Prostate gland (tissue), 2 donors: ENCODE data around the gene TRPM3.

Source experiments
- POLR2A ChIP-seq: fragments of 450-650 bp; IDR thresholded peaks from one replicate; pipeline ENCODE4 v1.6.1; 2016; ENCODE audit warnings: antibody characterized with exemption, mild to moderate bottlenecking
- POLR2AphosphoS5 ChIP-seq: sonication (generic); formaldehyde crosslinking; IDR thresholded peaks from one replicate; pipeline ENCODE4 v1.6.1; 2017; ENCODE audit warnings: antibody characterized with exemption
- TF ChIP-seq, protein P1 (sequence below), 4 experiments: fragments of 200-600 bp in 2 of 4; fragments of 450-650 bp in 2 of 4; sonication (generic) in 2 of 4; IDR thresholded peaks; 1 replicate in 3 of 4; 2 replicates in 1 of 4; pipeline ENCODE4 v1.5.1; 2016 to 2019; ENCODE audit warnings: antibody characterized with exemption in 4 of 4, mild to moderate bottlenecking in 2 of 4, moderate library complexity in 2 of 4

DNA sequence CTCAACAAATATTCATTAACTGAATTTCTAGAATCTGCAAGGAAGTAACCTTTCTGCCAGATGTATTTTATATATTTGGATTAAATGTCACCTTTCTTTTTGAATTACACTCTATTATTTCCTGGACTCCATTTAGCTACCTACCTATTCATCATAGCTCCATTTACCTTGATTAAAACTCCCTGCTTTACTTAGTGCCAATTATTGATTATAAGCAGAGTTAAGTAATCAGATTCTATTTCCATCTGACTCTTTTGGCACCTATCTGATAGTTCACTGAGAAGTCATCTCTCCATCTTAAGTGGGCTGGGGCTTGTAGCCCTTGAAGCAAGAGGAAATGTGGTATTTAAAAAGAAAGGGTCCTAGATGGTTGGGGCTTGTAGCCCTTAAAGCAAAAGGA is 88.6 kb downstream of the TRPM3 start:
- TF ChIP-seq, protein P1, sequence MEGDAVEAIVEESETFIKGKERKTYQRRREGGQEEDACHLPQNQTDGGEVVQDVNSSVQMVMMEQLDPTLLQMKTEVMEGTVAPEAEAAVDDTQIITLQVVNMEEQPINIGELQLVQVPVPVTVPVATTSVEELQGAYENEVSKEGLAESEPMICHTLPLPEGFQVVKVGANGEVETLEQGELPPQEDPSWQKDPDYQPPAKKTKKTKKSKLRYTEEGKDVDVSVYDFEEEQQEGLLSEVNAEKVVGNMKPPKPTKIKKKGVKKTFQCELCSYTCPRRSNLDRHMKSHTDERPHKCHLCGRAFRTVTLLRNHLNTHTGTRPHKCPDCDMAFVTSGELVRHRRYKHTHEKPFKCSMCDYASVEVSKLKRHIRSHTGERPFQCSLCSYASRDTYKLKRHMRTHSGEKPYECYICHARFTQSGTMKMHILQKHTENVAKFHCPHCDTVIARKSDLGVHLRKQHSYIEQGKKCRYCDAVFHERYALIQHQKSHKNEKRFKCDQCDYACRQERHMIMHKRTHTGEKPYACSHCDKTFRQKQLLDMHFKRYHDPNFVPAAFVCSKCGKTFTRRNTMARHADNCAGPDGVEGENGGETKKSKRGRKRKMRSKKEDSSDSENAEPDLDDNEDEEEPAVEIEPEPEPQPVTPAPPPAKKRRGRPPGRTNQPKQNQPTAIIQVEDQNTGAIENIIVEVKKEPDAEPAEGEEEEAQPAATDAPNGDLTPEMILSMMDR (IDR thresholded peaks at IDR 0.05) = no peak
- no peak for TF ChIP-seq POLR2AphosphoS5
- TF ChIP-seq POLR2A = no peak
